H1 (cell line): Measurements from ENCODE around the gene ECSIT. TPM values are rescaled to one million over a fixed set of nuclear protein-coding genes. Genes with fewer than 3 reads are reported as not detected.
A peak's percentile ranks its signal among the peaks of the same experiment; 100 is the strongest.

Source experiments
- JUN ChIP-seq: IDR thresholded peaks from 2 replicates; pipeline ENCODE4 v1.6.1; 2011; ENCODE audit warnings: low read depth, mild to moderate bottlenecking, improper control_type of control experiment, low read length
- KDM1A ChIP-seq: fragments of 200-600, 300-600 bp; sonication (generic); IDR thresholded peaks from 2 replicates; pipeline ENCODE4 v1.7.1; 2016; ENCODE audit warnings: mild to moderate bottlenecking, low read length, borderline replicate concordance
- RNF2 ChIP-seq: fragments of 200-900, 300-1000 bp; sonication (generic); IDR thresholded peaks from 2 replicates; pipeline ENCODE4 v1.7.1; 2016; ENCODE audit warnings: borderline replicate concordance, low read depth, mild to moderate bottlenecking, antibody characterized with exemption, low read length; ENCODE audit not compliant: poor library complexity, severe bottlenecking; ENCODE audit errors: missing control alignments
- SP4 ChIP-seq: IDR thresholded peaks from 2 replicates; pipeline ENCODE4 v1.6.1; 2012; ENCODE audit warnings: low read length, inconsistent platforms
- TBP ChIP-seq: IDR thresholded peaks from 2 replicates; pipeline ENCODE4 v1.6.1; 2011; ENCODE audit warnings: low read depth, low read length, improper control_type of control experiment
- polyA plus RNA-seq, 7 experiments: library from polyadenylated mRNA; depleted of rRNA in 3 of 7; stranded (reverse) in 5 of 7; unstranded in 2 of 7; fragments of >200 nt in 5 of 7; fragments of 200-250 nt in 2 of 7; gene quantifications; 1 replicate in 5 of 7; 2 replicates in 1 of 7; 4 replicates in 1 of 7; pipeline versions ENCODE4 v1.2.1 to v1.2.3, GENCODE V29; 2011 to 2013; ENCODE audit warnings: missing spikeins in 2 of 7, mixed read lengths in 2 of 7
- total RNA-seq: library from RNA; stranded (reverse); fragmentation: NEBNext Ultra II Directional; extraction: Animal tissue kit (Norgen Biotek cat#: 25700); gene quantifications from 2 replicates; pipeline ENCODE4 v1.2.1, GENCODE V29; 2021

The ECSIT gene
- total and polyA plus RNA-seq, 2 of the 8 experiments (the other 6 are each of a cell fraction or from before 2014, with no cell fraction given): 55.7 to 74.1 TPM

GRCh38 chr19:11479090-11479897, 49.6 kb downstream of the ECSIT start (continued):
- TF ChIP-seq JUN (no peak), SP4 (peak; percentile 92; the same call in 1 of the 2 replicates), KDM1A (peak; percentile 95), TBP (no peak), RNF2 (no peak)
